ENCODE measurements around the gene ZDHHC3.

GRCh38 chr3:44892689-44893088 lies 83.3 kb downstream of the ZDHHC3 start:
- TF ChIP-seq GATA3 (IDR thresholded peaks at IDR 0.05; ENCODE audit: low read depth, low read length), result no peak
- no peak for TF ChIP-seq GATA2 (IDR thresholded peaks at IDR 0.05; ENCODE audit: low read depth, low read length)
